ENCODE data around the gene DGKZ. TPM values are rescaled to one million over a fixed set of nuclear protein-coding genes. Genes with fewer than 3 reads are reported as not detected.
"Not testable (repeated sequence)": the region's sequence is repeated elsewhere in the genome, so short reads cannot be mapped to it uniquely, and the experiment has no call there.

DGKZ gene
- total and polyA plus RNA-seq, 2 of the 13 experiments (the other 11 are each of a cell fraction or from before 2014, with no cell fraction given): 15.8 to 20.7 TPM

GRCh38 chr11:46379482-46380293, 32.4 kb downstream of the DGKZ start (continued):
- TF ChIP-seq, protein P1, sequence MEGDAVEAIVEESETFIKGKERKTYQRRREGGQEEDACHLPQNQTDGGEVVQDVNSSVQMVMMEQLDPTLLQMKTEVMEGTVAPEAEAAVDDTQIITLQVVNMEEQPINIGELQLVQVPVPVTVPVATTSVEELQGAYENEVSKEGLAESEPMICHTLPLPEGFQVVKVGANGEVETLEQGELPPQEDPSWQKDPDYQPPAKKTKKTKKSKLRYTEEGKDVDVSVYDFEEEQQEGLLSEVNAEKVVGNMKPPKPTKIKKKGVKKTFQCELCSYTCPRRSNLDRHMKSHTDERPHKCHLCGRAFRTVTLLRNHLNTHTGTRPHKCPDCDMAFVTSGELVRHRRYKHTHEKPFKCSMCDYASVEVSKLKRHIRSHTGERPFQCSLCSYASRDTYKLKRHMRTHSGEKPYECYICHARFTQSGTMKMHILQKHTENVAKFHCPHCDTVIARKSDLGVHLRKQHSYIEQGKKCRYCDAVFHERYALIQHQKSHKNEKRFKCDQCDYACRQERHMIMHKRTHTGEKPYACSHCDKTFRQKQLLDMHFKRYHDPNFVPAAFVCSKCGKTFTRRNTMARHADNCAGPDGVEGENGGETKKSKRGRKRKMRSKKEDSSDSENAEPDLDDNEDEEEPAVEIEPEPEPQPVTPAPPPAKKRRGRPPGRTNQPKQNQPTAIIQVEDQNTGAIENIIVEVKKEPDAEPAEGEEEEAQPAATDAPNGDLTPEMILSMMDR (CRISPR knock-in tag; IDR thresholded peaks at IDR 0.05): peak; percentile 40
- TF ChIP-seq, protein P2, sequence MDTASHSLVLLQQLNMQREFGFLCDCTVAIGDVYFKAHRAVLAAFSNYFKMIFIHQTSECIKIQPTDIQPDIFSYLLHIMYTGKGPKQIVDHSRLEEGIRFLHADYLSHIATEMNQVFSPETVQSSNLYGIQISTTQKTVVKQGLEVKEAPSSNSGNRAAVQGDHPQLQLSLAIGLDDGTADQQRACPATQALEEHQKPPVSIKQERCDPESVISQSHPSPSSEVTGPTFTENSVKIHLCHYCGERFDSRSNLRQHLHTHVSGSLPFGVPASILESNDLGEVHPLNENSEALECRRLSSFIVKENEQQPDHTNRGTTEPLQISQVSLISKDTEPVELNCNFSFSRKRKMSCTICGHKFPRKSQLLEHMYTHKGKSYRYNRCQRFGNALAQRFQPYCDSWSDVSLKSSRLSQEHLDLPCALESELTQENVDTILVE (CRISPR knock-in tag; IDR thresholded peaks at IDR 0.05): 0 out of 2 replicates have a peak, but pooled peaks have one; percentile 38
- TF ChIP-seq SOX13 (IDR thresholded peaks at IDR 0.05): not testable (repeated sequence)
- TF ChIP-seq SOX13 (CRISPR knock-in tag; conservative IDR thresholded peaks at IDR 0.05 in 1 of 2, IDR thresholded peaks at IDR 0.05 in 1 of 2) (peak in 1 of 2 experiments; percentile 51; a peak in 1 of 4 replicates), ZNF501 (CRISPR knock-in tag; IDR thresholded peaks at IDR 0.05) (peak; percentile 39; the same call in 1 of the 2 replicates), ZNF792 (CRISPR knock-in tag; IDR thresholded peaks at IDR 0.05) (peak; percentile 66), MEIS1 (CRISPR knock-in tag; IDR thresholded peaks at IDR 0.05; ENCODE audit: borderline replicate concordance) (0 out of 2 replicates have a peak, but pooled peaks have one; percentile 47), ZNF746 (CRISPR knock-in tag; IDR thresholded peaks at IDR 0.05) (0 out of 2 replicates have a peak, but pooled peaks have one; percentile 26), ZSCAN9 (CRISPR knock-in tag; IDR thresholded peaks at IDR 0.05; ENCODE audit: borderline replicate concordance) (0 out of 2 replicates have a peak, but pooled peaks have one; percentile 22), AGO1 (IDR thresholded peaks at IDR 0.05; ENCODE audit: low read depth, low read length, poor library complexity, severe bottlenecking) (peak; percentile 21), GATAD2A (CRISPR knock-in tag; IDR thresholded peaks at IDR 0.05) (peak; percentile 37; the same call in 1 of the 2 replicates), CCDC6 (CRISPR knock-in tag; IDR thresholded peaks at IDR 0.05) (0 out of 2 replicates have a peak, but pooled peaks have one; percentile 22), TFDP1 (CRISPR knock-in tag; IDR thresholded peaks at IDR 0.05; ENCODE audit: borderline replicate concordance) (peak; percentile 25; the same call in 1 of the 2 replicates), ZNF770 (CRISPR knock-in tag; IDR thresholded peaks at IDR 0.05) (peak; percentile 86), CBFB (CRISPR knock-in tag; IDR thresholded peaks at IDR 0.05) (peak; percentile 17; the same call in 1 of the 2 replicates), SPEN (CRISPR knock-in tag; IDR thresholded peaks at IDR 0.05; ENCODE audit: low read depth) (peak; percentile 71; the same call in 1 of the 2 replicates), ZNF772 (CRISPR knock-in tag; IDR thresholded peaks at IDR 0.05) (peak; percentile 26; the same call in 1 of the 2 replicates), KAT8 (CRISPR knock-in tag; IDR thresholded peaks at IDR 0.05) (peak; percentile 55; the same call in 1 of the 2 replicates), ZNF160 (CRISPR knock-in tag; IDR thresholded peaks at IDR 0.05) (0 out of 2 replicates have a peak, but pooled peaks have one; percentile 33), ZNF740 (CRISPR knock-in tag; IDR thresholded peaks at IDR 0.05) (0 out of 2 replicates have a peak, but pooled peaks have one; percentile 21)
- TF ChIP-seq, protein P3, sequence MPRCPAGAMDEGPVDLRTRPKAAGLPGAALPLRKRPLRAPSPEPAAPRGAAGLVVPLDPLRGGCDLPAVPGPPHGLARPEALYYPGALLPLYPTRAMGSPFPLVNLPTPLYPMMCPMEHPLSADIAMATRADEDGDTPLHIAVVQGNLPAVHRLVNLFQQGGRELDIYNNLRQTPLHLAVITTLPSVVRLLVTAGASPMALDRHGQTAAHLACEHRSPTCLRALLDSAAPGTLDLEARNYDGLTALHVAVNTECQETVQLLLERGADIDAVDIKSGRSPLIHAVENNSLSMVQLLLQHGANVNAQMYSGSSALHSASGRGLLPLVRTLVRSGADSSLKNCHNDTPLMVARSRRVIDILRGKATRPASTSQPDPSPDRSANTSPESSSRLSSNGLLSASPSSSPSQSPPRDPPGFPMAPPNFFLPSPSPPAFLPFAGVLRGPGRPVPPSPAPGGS (CRISPR knock-in tag; IDR thresholded peaks at IDR 0.05): peak; percentile 41; the same call in 1 of the 2 replicates

Data from HepG2 (cell line).